H9 (cell line): ENCODE results near the gene ANKRD30A. TPM values are rescaled to one million over a fixed set of nuclear protein-coding genes. Genes with fewer than 3 reads are reported as not detected.
"Not testable (repeated sequence)": the region's sequence is repeated elsewhere in the genome, so short reads cannot be mapped to it uniquely, and the experiment has no call there.

Experiments
- DNase-seq: peaks from one replicate; pipeline ENCODE4 v3.0.0-alpha.2; 2017
- H2AFZ ChIP-seq: one replicate; pipeline ENCODE4 v1.6.1; 2013; ENCODE audit warnings: mild to moderate bottlenecking, low read length, control low read depth, moderate library complexity
- H2AK5ac ChIP-seq: 2 replicates; pipeline ENCODE4 v1.6.1; 2013; ENCODE audit warnings: low read length, control low read depth, mixed read lengths; ENCODE audit not compliant: insufficient read length
- H2BK120ac ChIP-seq: one replicate; pipeline ENCODE4 v1.6.1; 2013; ENCODE audit warnings: low read depth, mild to moderate bottlenecking, low read length, control low read depth, inconsistent platforms; ENCODE audit not compliant: poor library complexity, severe bottlenecking
- H2BK12ac ChIP-seq: 2 replicates; pipeline ENCODE4 v1.6.1; 2013; ENCODE audit warnings: low read length, control low read depth, mixed read lengths, low read depth; ENCODE audit not compliant: insufficient read length
- H2BK15ac ChIP-seq: 2 replicates; pipeline ENCODE4 v1.6.1; 2013; ENCODE audit warnings: low read depth, low read length, control low read depth
- H2BK20ac ChIP-seq: one replicate; pipeline ENCODE4 v1.6.1; 2013; ENCODE audit warnings: low read depth, mild to moderate bottlenecking, low read length, control low read depth, inconsistent platforms; ENCODE audit not compliant: poor library complexity, severe bottlenecking
- H2BK5ac ChIP-seq: 2 replicates; pipeline ENCODE4 v1.6.1; 2013; ENCODE audit warnings: low read length, control low read depth, mixed read lengths; ENCODE audit not compliant: insufficient read length
- H3K14ac ChIP-seq: 2 replicates; pipeline ENCODE4 v1.6.1; 2013; ENCODE audit warnings: low read length, control low read depth; ENCODE audit not compliant: insufficient read depth
- H3K18ac ChIP-seq: 2 replicates; pipeline ENCODE4 v1.6.1; 2013; ENCODE audit warnings: low read depth, mild to moderate bottlenecking, mixed read lengths, low read length, control low read depth; ENCODE audit not compliant: insufficient read length
- H3K23ac ChIP-seq: 2 replicates; pipeline ENCODE4 v1.6.1; 2013; ENCODE audit warnings: low read length, control low read depth, mixed read lengths, low read depth; ENCODE audit not compliant: insufficient read length
- H3K23me2 ChIP-seq: 2 replicates; pipeline ENCODE4 v1.6.1; 2013; ENCODE audit warnings: low read depth, mild to moderate bottlenecking, mixed read lengths, low read length, control low read depth; ENCODE audit not compliant: insufficient read length, poor library complexity, severe bottlenecking
- H3K27ac ChIP-seq: 2 replicates; pipeline ENCODE4 v1.5.1; 2013; ENCODE audit warnings: low read length, control low read depth, mixed read lengths, low read depth; ENCODE audit not compliant: insufficient read length
- H3K27me3 ChIP-seq: 2 replicates; pipeline ENCODE4 v1.6.1; 2013; ENCODE audit warnings: low read length, control low read depth, inconsistent platforms; ENCODE audit not compliant: insufficient read depth
- H3K4ac ChIP-seq: 2 replicates; pipeline ENCODE4 v1.6.1; 2013; ENCODE audit warnings: low read depth, mild to moderate bottlenecking, control low read depth, inconsistent platforms, low read length, moderate library complexity
- H3K4me1 ChIP-seq: 2 replicates; pipeline ENCODE4 v1.6.1; 2013; ENCODE audit warnings: low read length, control low read depth, inconsistent platforms; ENCODE audit not compliant: insufficient read depth
- H3K4me2 ChIP-seq: 2 replicates; pipeline ENCODE4 v1.6.1; 2013; ENCODE audit warnings: low read length, control low read depth, mixed read lengths; ENCODE audit not compliant: insufficient read length, insufficient read depth
- H3K56ac ChIP-seq: 2 replicates; pipeline ENCODE4 v1.6.1; 2013; ENCODE audit warnings: low read depth, mild to moderate bottlenecking, mixed read lengths, low read length, control low read depth; ENCODE audit not compliant: insufficient read length
- H3K79me1 ChIP-seq: 2 replicates; pipeline ENCODE4 v1.6.1; 2013; ENCODE audit warnings: low read depth, mild to moderate bottlenecking, moderate library complexity, low read length, control low read depth, inconsistent platforms; ENCODE audit not compliant: insufficient read depth, poor library complexity, severe bottlenecking
- H3K79me2 ChIP-seq: 2 replicates; pipeline ENCODE4 v1.6.1; 2013; ENCODE audit warnings: low read length, control low read depth, inconsistent platforms; ENCODE audit not compliant: insufficient read depth
- H3K9ac ChIP-seq: 2 replicates; pipeline ENCODE4 v1.6.1; 2013; ENCODE audit warnings: low read length, control low read depth, mixed read lengths; ENCODE audit not compliant: insufficient read length; ENCODE audit errors: extremely low read depth
- H3K9me3 ChIP-seq: one replicate; pipeline ENCODE4 v1.6.1; 2013; ENCODE audit warnings: low read depth, low read length, inconsistent platforms; ENCODE audit not compliant: control insufficient read depth
- H3T11ph ChIP-seq: one replicate; pipeline ENCODE4 v1.6.1; 2013; ENCODE audit warnings: mild to moderate bottlenecking, low read length, control low read depth, inconsistent platforms
- H4K20me1 ChIP-seq: one replicate; pipeline ENCODE4 v1.6.1; 2013; ENCODE audit not compliant: control insufficient read depth, insufficient read length, insufficient read depth
- H4K5ac ChIP-seq: 2 replicates; pipeline ENCODE4 v1.6.1; 2013; ENCODE audit warnings: low read depth, mild to moderate bottlenecking, mixed read lengths, low read length, control low read depth; ENCODE audit not compliant: insufficient read length
- H4K8ac ChIP-seq: replicated peaks from 2 replicates; pipeline ENCODE4 v1.6.1; 2013; ENCODE audit warnings: low read length, control low read depth, mixed read lengths, low read depth; ENCODE audit not compliant: insufficient read length
- H4K91ac ChIP-seq: 2 replicates; pipeline ENCODE4 v1.6.1; 2013; ENCODE audit warnings: low read depth, mild to moderate bottlenecking, moderate library complexity, mixed read lengths, low read length, control low read depth; ENCODE audit not compliant: insufficient read length
- H3K27ac Mint-ChIP-seq, 3 experiments: 2 replicates in 2 of 3; 3 replicates in 1 of 3; pipeline ENCODE4 v1.8.0; 2020 to 2021; ENCODE audit warnings: mixed read lengths in 3 of 3, mild to moderate bottlenecking in 1 of 3, moderate library complexity in 1 of 3
- H3K27me3 Mint-ChIP-seq: 2 replicates; pipeline ENCODE4 v1.8.0; 2021; ENCODE audit warnings: low read depth, mild to moderate bottlenecking, moderate library complexity, mixed read lengths
- H3K36me3 Mint-ChIP-seq, 3 experiments: 2 replicates in 2 of 3; 3 replicates in 1 of 3; pipeline ENCODE4 v1.8.0; 2020 to 2021; ENCODE audit warnings: low read depth in 3 of 3, mixed read lengths in 3 of 3; ENCODE audit not compliant: insufficient read depth in 1 of 3
- H3K4me1 Mint-ChIP-seq, 2 experiments: 2 replicates each; pipeline ENCODE4 v1.8.0; 2020; ENCODE audit warnings: mixed read lengths in 2 of 2
- H3K4me3 Mint-ChIP-seq, 2 experiments: 2 replicates in 1 of 2; 3 replicates in 1 of 2; pipeline ENCODE4 v1.8.0; 2020 to 2021; ENCODE audit warnings: mild to moderate bottlenecking in 2 of 2, mixed read lengths in 2 of 2, moderate library complexity in 1 of 2
- H3K9me3 Mint-ChIP-seq, 2 experiments: 2 replicates in 1 of 2; 3 replicates in 1 of 2; pipeline ENCODE4 v1.8.0; 2020; ENCODE audit warnings: mild to moderate bottlenecking in 2 of 2, mixed read lengths in 2 of 2, moderate library complexity in 1 of 2
- CTCF ChIP-seq: fragments of 200-600 bp; sonication (generic); conservative IDR thresholded peaks from 3 replicates; pipeline ENCODE4 v1.8.0; 2021; ENCODE audit warnings: antibody characterized with exemption, mild to moderate bottlenecking
- WGBS: extraction: QIAGEN DNeasy Blood & Tissue Kit; methylation state at CpG from one replicate; pipeline ENCODE4 v1.1.7; 2013; ENCODE audit warnings: missing lambda C conversion rate, low lambda C conversion rate, mixed read lengths; ENCODE audit not compliant: insufficient read length; ENCODE audit errors: extremely low coverage; 5-methylcytosine and 5-hydroxymethylcytosine counted together
- long read RNA-seq: library from polyadenylated mRNA; unstranded; transcript quantifications from one replicate; pipeline ENCODE4 v2.0.0, GENCODE V29; 2020
- total RNA-seq: library from RNA; stranded (reverse); gene quantifications from 2 replicates; pipeline ENCODE4 v1.2.1, GENCODE V29; 2021

Gene ANKRD30A
- total RNA-seq = not detected in 2 replicates
- long read RNA-seq = 0 reads

- Histone ChIP-seq H3K56ac (no peak within 1 kb of the TSS), H3K27ac (no peak within 1 kb of the TSS), H2BK15ac (no peak within 1 kb of the TSS), H3K4me2 (no peak within 1 kb of the TSS), H3K23ac (no peak within 1 kb of the TSS), H3K18ac (no peak within 1 kb of the TSS), H2BK12ac (no peak within 1 kb of the TSS), H2BK20ac (no peak within 1 kb of the TSS), H3K14ac (no peak within 1 kb of the TSS), H4K5ac (no peak within 1 kb of the TSS), H2BK120ac (no peak within 1 kb of the TSS), H4K91ac (no peak within 1 kb of the TSS), H3T11ph (no peak within 1 kb of the TSS), H2BK5ac (no peak within 1 kb of the TSS), H3K27me3 (no peaks in the 10 kb centered on the region), H3K23me2 (no peaks in the 10 kb centered on the region), H3K9me3 (peaks cover 2% of the 10 kb centered on the region), H4K8ac (no peak within 1 kb of the TSS), H3K9ac (no peak within 1 kb of the TSS), H2AFZ (no peak within 1 kb of the TSS), H2AK5ac (no peak within 1 kb of the TSS), H3K4me1 (no peaks in the 10 kb centered on the region), H4K20me1 (no peaks in the 10 kb centered on the region), H3K79me2 (no peaks in the 10 kb centered on the region), H3K79me1 (no peaks in the 10 kb centered on the region), H3K4ac (no peak within 1 kb of the TSS)
- H3K9me3 Mint-ChIP-seq = peaks cover 54 to 68% of the 10 kb centered on the region in 2 experiments
- WGBS = no CpG with 5 or more reads among the region's 39 CpGs
- TF ChIP-seq CTCF = no peak
- H3K36me3 Mint-ChIP-seq = peaks cover 0 to 11% (median 0%) of the 10 kb centered on the region in 3 experiments; a peak in 3 of 7 replicates
- H3K27ac Mint-ChIP-seq = no peak within 1 kb of the TSS
- no peak for DNase-seq
- H3K27me3 Mint-ChIP-seq = no peaks in the 10 kb centered on the region
- H3K4me3 Mint-ChIP-seq = no peak within 1 kb of the TSS
- no peaks in the 10 kb centered on the region for H3K4me1 Mint-ChIP-seq
Measured at GRCh38 chr10:37125191-37125732, at the start of gene ANKRD30A. Gene ANKRD30A, plus strand, starts transcription at chr10:37125598. Its CDS starts 190 bp downstream, at chr10:37125788.

GRCh38 chr10:37076083-37076482, 49.3 kb upstream of the ANKRD30A start:
- H3K4me3 Mint-ChIP-seq, H4K91ac ChIP-seq, H3T11ph ChIP-seq, H3K4me2 ChIP-seq, H3K23me2 ChIP-seq, H3K56ac ChIP-seq, H3K4ac ChIP-seq, H2BK20ac ChIP-seq, H3K23ac ChIP-seq, H2BK120ac ChIP-seq, H2BK15ac ChIP-seq, H2BK5ac ChIP-seq, H2AFZ ChIP-seq, H2AK5ac ChIP-seq, H4K8ac ChIP-seq, H3K9ac ChIP-seq, H4K5ac ChIP-seq, H3K14ac ChIP-seq, H3K79me1 ChIP-seq, H3K79me2 ChIP-seq, H3K4me1 ChIP-seq, H3K27me3 Mint-ChIP-seq, H3K4me1 Mint-ChIP-seq, H2BK12ac ChIP-seq, H3K27me3 ChIP-seq, H3K27ac Mint-ChIP-seq, H3K18ac ChIP-seq, H3K27ac ChIP-seq, H4K20me1 ChIP-seq, DNase-seq: not testable (repeated sequence)
- peaks cover 0 to 18% (median 4%) of the 10 kb centered on the region in 3 experiments; a peak in 3 of 7 replicates for H3K36me3 Mint-ChIP-seq
- peaks cover 83 to 86% of the 10 kb centered on the region in 2 experiments for H3K9me3 Mint-ChIP-seq
- no CpG with 5 or more reads among the region's 10 CpGs for WGBS
- H3K9me3 ChIP-seq = peaks cover 58% of the 10 kb centered on the region
